Stomach (tissue), 4 donors: ENCODE measurements around the gene TFF3.

Experiments
- EP300 ChIP-seq: sonication (generic); formaldehyde crosslinking; IDR thresholded peaks from one replicate; pipeline ENCODE4 v1.6.1; 2017; ENCODE audit warnings: antibody characterized with exemption
- POLR2A ChIP-seq, 4 donors: fragments of 450-650 bp; IDR thresholded peaks; one replicate each; pipeline ENCODE4 v1.6.1; 2016; ENCODE audit warnings: antibody characterized with exemption in 4 of 4, control low read depth in 2 of 4, mild to moderate bottlenecking in 1 of 4, moderate library complexity in 1 of 4
- TF ChIP-seq, protein P1 (sequence below), 7 experiments: fragments of 450-650 bp in 4 of 7; fragments of 200-600 bp in 3 of 7; sonication (generic) in 3 of 7; IDR thresholded peaks; one replicate each; pipeline ENCODE4 v1.5.1; 2016 to 2019; ENCODE audit warnings: antibody characterized with exemption in 7 of 7, control low read depth in 2 of 7, mild to moderate bottlenecking in 1 of 7

DNA sequence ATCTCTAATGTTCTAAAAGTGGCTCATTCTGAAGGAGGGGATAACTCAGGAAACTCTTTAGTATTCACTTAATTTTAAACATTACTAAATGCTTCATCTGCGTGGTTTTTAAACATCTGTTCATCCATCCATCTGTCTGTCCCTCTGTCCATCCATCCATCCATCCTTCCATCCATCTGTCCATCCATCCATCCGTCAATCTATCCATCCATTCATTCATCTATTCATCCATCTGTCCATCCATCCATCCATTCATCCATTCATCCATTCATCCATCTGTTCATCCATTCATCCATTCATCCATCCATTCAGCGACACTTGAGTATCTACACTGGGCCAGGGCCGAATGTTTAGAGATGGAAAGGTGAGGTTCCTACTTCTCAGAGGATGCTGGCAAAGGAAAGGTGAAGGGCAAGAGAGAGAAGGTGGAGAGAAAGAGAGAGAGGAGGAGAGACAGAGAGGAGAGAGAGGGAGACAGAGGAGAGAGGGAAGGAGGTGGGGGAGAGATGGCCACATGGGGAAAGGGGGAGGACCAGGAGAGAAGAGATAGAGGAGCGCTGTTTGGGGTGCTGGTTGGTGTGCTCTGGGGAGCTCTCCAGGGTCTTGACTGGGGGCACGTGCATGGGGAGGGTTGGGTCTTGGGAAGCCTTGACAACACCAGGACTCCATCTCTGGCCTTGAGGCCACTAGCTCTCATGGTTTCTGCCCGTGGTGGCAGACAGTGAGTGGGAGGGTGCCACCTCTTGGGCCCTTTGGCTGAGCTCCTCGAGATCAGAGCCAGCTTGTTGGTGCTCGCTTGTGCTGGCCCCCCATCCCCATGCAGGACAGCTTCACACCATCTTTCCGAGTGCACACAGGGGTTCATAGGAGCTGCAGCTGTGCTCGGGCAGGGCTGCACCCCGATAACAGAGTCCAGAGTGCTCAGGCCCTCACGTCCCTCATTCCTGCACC is 50.7 kb downstream of the TFF3 start:
- TF ChIP-seq, protein P1, sequence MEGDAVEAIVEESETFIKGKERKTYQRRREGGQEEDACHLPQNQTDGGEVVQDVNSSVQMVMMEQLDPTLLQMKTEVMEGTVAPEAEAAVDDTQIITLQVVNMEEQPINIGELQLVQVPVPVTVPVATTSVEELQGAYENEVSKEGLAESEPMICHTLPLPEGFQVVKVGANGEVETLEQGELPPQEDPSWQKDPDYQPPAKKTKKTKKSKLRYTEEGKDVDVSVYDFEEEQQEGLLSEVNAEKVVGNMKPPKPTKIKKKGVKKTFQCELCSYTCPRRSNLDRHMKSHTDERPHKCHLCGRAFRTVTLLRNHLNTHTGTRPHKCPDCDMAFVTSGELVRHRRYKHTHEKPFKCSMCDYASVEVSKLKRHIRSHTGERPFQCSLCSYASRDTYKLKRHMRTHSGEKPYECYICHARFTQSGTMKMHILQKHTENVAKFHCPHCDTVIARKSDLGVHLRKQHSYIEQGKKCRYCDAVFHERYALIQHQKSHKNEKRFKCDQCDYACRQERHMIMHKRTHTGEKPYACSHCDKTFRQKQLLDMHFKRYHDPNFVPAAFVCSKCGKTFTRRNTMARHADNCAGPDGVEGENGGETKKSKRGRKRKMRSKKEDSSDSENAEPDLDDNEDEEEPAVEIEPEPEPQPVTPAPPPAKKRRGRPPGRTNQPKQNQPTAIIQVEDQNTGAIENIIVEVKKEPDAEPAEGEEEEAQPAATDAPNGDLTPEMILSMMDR (IDR thresholded peaks at IDR 0.05) = no peak
- TF ChIP-seq POLR2A (IDR thresholded peaks at IDR 0.05) (no peak), EP300 (no peak)
